NCI-H1048 (cell line): ENCODE results near the gene ZNF813.
"Not testable (repeated sequence)": the region's sequence is repeated elsewhere in the genome, so short reads cannot be mapped to it uniquely, and the experiment has no call there.

Source experiments
- DNase-seq: peaks from one replicate; lab custom pipeline; 2025; lab: John Stamatoyannopoulos, UW

Gene ZNF813

GRCh38 chr19:53483751-53484150 is 16.2 kb downstream of the ZNF813 start:
- not testable (repeated sequence) for DNase-seq

- no peak for DNase-seq
Observed at GRCh38 chr19:53485046-53486004, 17.8 kb downstream of the ZNF813 start.

GRCh38 chr19:53492153-53492552 is 24.6 kb downstream of the ZNF813 start:
- no peak for DNase-seq

GRCh38 chr19:53497311-53498023 is 29.9 kb downstream of the ZNF813 start:
- DNase-seq = not testable (repeated sequence)

- not testable (repeated sequence) for DNase-seq
Observed at GRCh38 chr19:53498024-53498395, 30.5 kb downstream of the ZNF813 start.

GRCh38 chr19:53503151-53503550 is 35.6 kb downstream of the ZNF813 start:
- DNase-seq = not testable (repeated sequence)

- DNase-seq = not testable (repeated sequence)
Observed at GRCh38 chr19:53503671-53504364, 36.3 kb downstream of the ZNF813 start.

GRCh38 chr19:53504365-53504703 is 36.8 kb downstream of the ZNF813 start:
- DNase-seq = not testable (repeated sequence)

- no peak for DNase-seq
Observed at GRCh38 chr19:53504885-53505284, 37.4 kb downstream of the ZNF813 start.

GRCh38 chr19:53506728-53507127 is 39.2 kb downstream of the ZNF813 start:
- DNase-seq = no peak

GRCh38 chr19:53507523-53508442 is 40.2 kb downstream of the ZNF813 start:
- no peak for DNase-seq

- DNase-seq = no peak
Observed at GRCh38 chr19:53509443-53509842, 41.9 kb downstream of the ZNF813 start.

GRCh38 chr19:53509845-53510244 is 42.3 kb downstream of the ZNF813 start:
- DNase-seq = no peak

- no peak for DNase-seq
Observed at GRCh38 chr19:53511357-53511756, 43.8 kb downstream of the ZNF813 start.

GRCh38 chr19:53511933-53512374 is 44.4 kb downstream of the ZNF813 start:
- DNase-seq = no peak

- DNase-seq = not testable (repeated sequence)
Observed at GRCh38 chr19:53515047-53515446, 47.5 kb downstream of the ZNF813 start.

- no peak for DNase-seq
Observed at GRCh38 chr19:53517114-53517741, 49.7 kb downstream of the ZNF813 start.

- DNase-seq = no peak
Observed at GRCh38 chr19:53518121-53518520, 50.6 kb downstream of the ZNF813 start.

GRCh38 chr19:53518716-53519115 is 51.2 kb downstream of the ZNF813 start:
- no peak for DNase-seq

GRCh38 chr19:53519446-53519845 is 51.9 kb downstream of the ZNF813 start:
- no peak for DNase-seq

- no peak for DNase-seq
Observed at GRCh38 chr19:53520163-53520546, 52.6 kb downstream of the ZNF813 start.
